HepG2 (cell line): ENCODE data around the gene PIAS3. TPM values are rescaled to one million over a fixed set of nuclear protein-coding genes. Genes with fewer than 3 reads are reported as not detected.

Source experiments
- ATAC-seq: fragments of 200-7000 bp; cut with Tn5 transposase; 3 replicates; pipeline ENCODE4 v1.9.1; 2020; ENCODE audit warnings: mild to moderate bottlenecking, moderate library complexity
- BruUV-seq: library from RNA; stranded (reverse); fragments of 400-500 nt; replicated peaks from 2 replicates; lab custom pipeline; 2021; lab: Mats Ljungman, UMichigan
- CTCF ChIA-PET: fragments of 300-600 bp; formaldehyde crosslinking; extraction: SDS; loops from one replicate; lab custom pipeline; 2021; ENCODE audit warnings: low total read pairs, inconsistent platforms, low intra/inter-chr PET ratio; lab: Yijun Ruan, JAX
- POLR2A ChIA-PET: fragments of 350-600 bp; sonication (Branson Sonifier 250); formaldehyde crosslinking; loops from one replicate; lab custom pipeline; 2020; ENCODE audit warnings: antibody characterized with exemption, inconsistent platforms; lab: Yijun Ruan, JAX
- DNase-seq: peaks from one replicate; pipeline ENCODE4 v3.0.0-alpha.2; 2015; ENCODE audit warnings: low spot score
- FAIRE-seq: peaks from 3 replicates; lab custom pipeline; 2011; peaks lifted over from hg19 to GRCh38; lab: Jason Lieb, UNC
- H2AFZ ChIP-seq: one replicate; pipeline ENCODE4 v1.6.1; 2011; ENCODE audit warnings: low read length, inconsistent platforms
- H3K27ac ChIP-seq: fragments of 300-600 bp; 3 replicates; pipeline ENCODE4 v1.8.0; 2011; ENCODE audit warnings: mixed run types, mild to moderate bottlenecking, mixed read lengths, low read length, inconsistent platforms; ENCODE audit not compliant: insufficient read depth; ENCODE audit errors: extremely low read length
- H3K27me3 ChIP-seq, 2 experiments: fragments of 200-600 bp in 1 of 2; 2 replicates in 1 of 2; 3 replicates in 1 of 2; pipeline versions ENCODE4 v1.6.0 to v1.8.0; 2011; ENCODE audit warnings: low read length in 2 of 2, mild to moderate bottlenecking in 2 of 2, moderate library complexity in 2 of 2, inconsistent platforms in 1 of 2; ENCODE audit not compliant: insufficient read depth in 2 of 2, control insufficient read depth in 1 of 2
- H3K36me3 ChIP-seq, 2 experiments: fragments of 200-600 bp in 1 of 2; replicated peaks in 1 of 2; 2 replicates in 1 of 2; 3 replicates in 1 of 2; pipeline versions ENCODE4 v1.5.1 to v1.8.0; 2011; ENCODE audit warnings: low read length in 2 of 2, inconsistent platforms in 1 of 2; ENCODE audit not compliant: insufficient read depth in 2 of 2, control insufficient read depth in 1 of 2
- H3K4me1 ChIP-seq: 2 replicates; pipeline ENCODE4 v1.5.1; 2012; ENCODE audit warnings: low read length, inconsistent platforms; ENCODE audit not compliant: insufficient read depth
- H3K4me2 ChIP-seq: 2 replicates; pipeline ENCODE4 v1.6.0; 2011; ENCODE audit warnings: low read depth, low read length, inconsistent platforms
- H3K4me3 ChIP-seq, 3 experiments: fragments of 200-600 bp in 1 of 3; sonication (generic), shearing (Covaris generic) in 1 of 3; replicated peaks in 1 of 3; 2 replicates each; pipeline ENCODE4 v1.5.1; 2011 to 2016; ENCODE audit warnings: low read length in 3 of 3, inconsistent platforms in 2 of 3, low read depth in 2 of 3, mild to moderate bottlenecking in 2 of 3, control low read depth in 1 of 3, mixed read lengths in 1 of 3; ENCODE audit not compliant: insufficient read depth in 1 of 3
- H3K79me2 ChIP-seq: one replicate; pipeline ENCODE4 v1.6.1; 2011; ENCODE audit warnings: low read length, inconsistent platforms; ENCODE audit not compliant: insufficient read depth
- H3K9ac ChIP-seq: 2 replicates; pipeline ENCODE4 v1.6.0; 2011; ENCODE audit warnings: mild to moderate bottlenecking, low read depth, low read length, inconsistent platforms; ENCODE audit not compliant: insufficient read depth
- H3K9me3 ChIP-seq: 2 replicates; pipeline ENCODE4 v1.5.1; 2012; ENCODE audit warnings: mild to moderate bottlenecking, low read length
- H4K20me1 ChIP-seq: 2 replicates; pipeline ENCODE4 v1.6.0; 2011; ENCODE audit warnings: inconsistent platforms, mild to moderate bottlenecking, low read length, moderate library complexity; ENCODE audit not compliant: insufficient read depth
- BRD4 ChIP-seq: sonication (generic); formaldehyde crosslinking; IDR thresholded peaks from 2 replicates; pipeline ENCODE4 v1.4.0; 2020; ENCODE audit warnings: missing genetic modification reagents
- ELF3 ChIP-seq: IDR thresholded peaks from 2 replicates; pipeline ENCODE4 v1.6.1; 2016; ENCODE audit warnings: missing genetic modification reagents, missing compliant biosample characterization
- FOXP4 ChIP-seq: sonication (generic); formaldehyde crosslinking; IDR thresholded peaks from 2 replicates; pipeline ENCODE4 v1.4.0; 2020; ENCODE audit warnings: missing genetic modification reagents
- HMG20A ChIP-seq: IDR thresholded peaks from 2 replicates; pipeline ENCODE4 v1.6.1; 2016; ENCODE audit warnings: borderline replicate concordance
- HMG20B ChIP-seq: conservative IDR thresholded peaks from 2 replicates; pipeline ENCODE4 v1.6.1; 2016; ENCODE audit warnings: missing genetic modification reagents, missing compliant biosample characterization
- HNRNPK ChIP-seq: fragments of 200-400 bp; formaldehyde crosslinking; IDR thresholded peaks from 2 replicates; pipeline ENCODE4 v1.6.1; 2018; ENCODE audit warnings: low read length, low read depth, moderate library complexity, mild to moderate bottlenecking; ENCODE audit not compliant: poor library complexity, severe bottlenecking
- IKZF1 ChIP-seq: fragments of 450-650 bp; IDR thresholded peaks from 2 replicates; pipeline ENCODE4 v1.7.1; 2016
- KAT8 ChIP-seq: IDR thresholded peaks from 2 replicates; pipeline ENCODE4 v1.6.1; 2016; ENCODE audit warnings: missing genetic modification reagents, missing compliant biosample characterization
- MZF1 ChIP-seq: sonication (generic); formaldehyde crosslinking; IDR thresholded peaks from 2 replicates; pipeline ENCODE4 v1.8.1; 2023; ENCODE audit warnings: mild to moderate bottlenecking, missing genetic modification reagents, borderline replicate concordance
- NCOR1 ChIP-seq: fragments of 200-600 bp; sonication (generic); IDR thresholded peaks from 2 replicates; pipeline ENCODE4 v1.7.0; 2017; ENCODE audit warnings: antibody characterized with exemption, low read length, borderline replicate concordance
- ONECUT2 ChIP-seq: sonication (generic); formaldehyde crosslinking; IDR thresholded peaks from 2 replicates; pipeline ENCODE4 v1.4.0; 2020; ENCODE audit warnings: missing genetic modification reagents
- RARA ChIP-seq: IDR thresholded peaks from 2 replicates; pipeline ENCODE4 v1.6.1; 2016; ENCODE audit warnings: missing genetic modification reagents, missing compliant biosample characterization
- STAT5B ChIP-seq: sonication (generic); formaldehyde crosslinking; IDR thresholded peaks from 2 replicates; pipeline ENCODE4 v1.4.0; 2020; ENCODE audit warnings: missing genetic modification reagents
- TAF15 ChIP-seq: fragments of 200-400 bp; formaldehyde crosslinking; IDR thresholded peaks from one replicate; pipeline ENCODE4 v1.6.1; 2018; ENCODE audit warnings: mild to moderate bottlenecking, low read depth, low read length; ENCODE audit not compliant: poor library complexity, severe bottlenecking
- ZBTB14 ChIP-seq: sonication (generic); formaldehyde crosslinking; IDR thresholded peaks from 2 replicates; pipeline ENCODE4 v1.4.0; 2020; ENCODE audit warnings: missing genetic modification reagents
- ZNF382 ChIP-seq: sonication (generic); formaldehyde crosslinking; IDR thresholded peaks from 2 replicates; pipeline ENCODE4 v1.5.0; 2020; ENCODE audit warnings: missing genetic modification reagents, mild to moderate bottlenecking, borderline replicate concordance
- ZNF513 ChIP-seq: sonication (generic); formaldehyde crosslinking; conservative IDR thresholded peaks from 2 replicates; pipeline ENCODE4 v1.5.0; 2020; ENCODE audit warnings: missing genetic modification reagents
- ZNF691 ChIP-seq: sonication (generic); formaldehyde crosslinking; IDR thresholded peaks from 2 replicates; pipeline ENCODE4 v1.4.0; 2020; ENCODE audit warnings: missing genetic modification reagents, low read depth, mild to moderate bottlenecking, borderline replicate concordance
- ZNF883 ChIP-seq: sonication (generic); formaldehyde crosslinking; IDR thresholded peaks from 2 replicates; pipeline ENCODE4 v1.5.1; 2020; ENCODE audit warnings: mild to moderate bottlenecking, missing genetic modification reagents; ENCODE audit errors: not compliant biosample characterization
- WGBS: methylation state at CpG from one replicate; pipeline ENCODE4 v1.1.6; 2017; ENCODE audit warnings: low lambda C conversion rate; 5-methylcytosine and 5-hydroxymethylcytosine counted together
- in situ Hi-C: cut with HindIII; loops from 2 replicates; pipeline ENCODE4 v1.10.0; 2017; ENCODE audit warnings: low pct_unique_long_range_greater_than_20kb; ENCODE audit not compliant: extremely low pct_ligation_motif_present
- intact Hi-C: fragments of 100-400 bp; cut with micrococcal nuclease; formaldehyde crosslinking; loops from one replicate; pipeline ENCODE4 v1.10.0; 2022; ENCODE audit not compliant: unreplicated experiment
- polyA plus RNA-seq, 8 experiments: library from polyadenylated mRNA; depleted of rRNA in 3 of 8; stranded (reverse) in 7 of 8; unstranded in 1 of 8; fragments of >200 nt; fragmentation: Illumina TruSeq in 4 of 8; extraction: Trizol in 4 of 8; gene quantifications; 2 replicates each; pipeline versions ENCODE4 v1.2.1 to v1.2.3, GENCODE V29; 2011 to 2016; ENCODE audit warnings: low read depth in 4 of 8, missing spikeins in 1 of 8, mixed read lengths in 1 of 8; ENCODE audit not compliant: insufficient read depth in 1 of 8
- total RNA-seq, 5 experiments: library from RNA; depleted of rRNA; stranded (reverse); fragments of >200 nt; fragmentation: Illumina TruSeq; extraction: Trizol; gene quantifications; 2 replicates each; pipeline ENCODE4 v1.2.3, GENCODE V29; 2016; ENCODE audit warnings: low read depth in 1 of 5

PIAS3 gene
- total and polyA plus RNA-seq, 2 of the 13 experiments (the other 11 are each of a cell fraction or from before 2014, with no cell fraction given), result 3.7 to 8.0 TPM

- peak overlapping the region; percentile 14; the same call in 1 of the 2 replicates for H3K4me2 ChIP-seq
- TF ChIP-seq ELF3 (no peak), NCOR1 (peak; percentile 33; the same call in 1 of the 2 replicates), FOXP4 (no peak), ZNF691 (CRISPR knock-in tag) (no peak), RARA (peak; percentile 59; the same call in 1 of the 2 replicates), IKZF1 (no peak), BRD4 (CRISPR knock-in tag) (no peak), KAT8 (CRISPR knock-in tag) (0 out of 2 replicates have a peak, but pooled peaks have one; percentile 20), HMG20B (CRISPR knock-in tag) (no peak), ZNF513 (CRISPR knock-in tag) (no peak), HNRNPK (no peak), ZNF883 (CRISPR knock-in tag) (no peak), STAT5B (CRISPR knock-in tag) (no peak), MZF1 (CRISPR knock-in tag) (no peak), ZNF382 (CRISPR knock-in tag) (no peak), ONECUT2 (peak; percentile 73), HMG20A (CRISPR knock-in tag) (no peak; the same call in 1 of the 2 replicates), ZBTB14 (CRISPR knock-in tag) (no peak), TAF15 (no peak)
Measured at GRCh38 chr1:145893306-145894055, 34.6 kb upstream of the PIAS3 start.

More at GRCh38 chr1:145893306-145894055, 34.6 kb upstream of the PIAS3 start:
- ATAC-seq, result no peak
- in situ Hi-C loops, result no loop called here
- Histone ChIP-seq H3K27me3 (no peaks in the 10 kb centered on the region), H3K79me2 (no peaks in the 10 kb centered on the region), H3K4me1 (peaks cover 84% of the 10 kb centered on the region), H2AFZ (no peak overlapping the region), H3K4me3 (no peak overlapping the region), H3K9me3 (no peaks in the 10 kb centered on the region), H4K20me1 (no peaks in the 10 kb centered on the region), H3K9ac (no peak overlapping the region), H3K36me3 (no peaks in the 10 kb centered on the region), H3K27ac (no peak overlapping the region)
- BruUV-seq, result no TSS peak
- intact Hi-C loops, result loop anchor here (5.0 kb wide), 4 partner anchors 34 to 84 kb away; partner anchors contain the start of genes LIX1L, PIAS3 and RBM8A
- WGBS, result 49% methylated on average over 7 of the region's 7 CpGs
- CTCF ChIA-PET, result interaction anchor here (3.3 kb wide), 1 partner anchor 16 kb away, joined by 93 read pairs; the partner anchor contains the start of gene ITGA10
- FAIRE-seq, result no peak
- no peak for DNase-seq
- POLR2A ChIA-PET, result interaction anchor here (1.9 to 2.9 kb wide), 3 partner anchors 15 to 71 kb away, joined by 11 to 29 read pairs (median 25); partner anchors contain the start of genes ANKRD34A, ITGA10, POLR3GL and RBM8A
